SK-N-MC (cell line): Measurements from ENCODE around the gene FCHSD2.

Source experiments
- EZH2 ChIP-seq: fragments of 200-600 bp; sonication (generic); IDR thresholded peaks from one replicate; pipeline ENCODE4 v1.6.1; 2017; ENCODE audit warnings: antibody characterized with exemption
- FOXP2 ChIP-seq: optimal IDR thresholded peaks from 2 replicates; pipeline ENCODE3; 2011; ENCODE audit warnings: mild to moderate bottlenecking, moderate library complexity; ENCODE audit not compliant: insufficient read depth; ENCODE audit errors: extremely low read length, control extremely low read depth
- POLR2AphosphoS5 ChIP-seq: IDR thresholded peaks from 2 replicates; pipeline ENCODE4 v1.6.1; 2012; ENCODE audit warnings: mild to moderate bottlenecking, low read depth, low read length, borderline replicate concordance

- TF ChIP-seq POLR2AphosphoS5 (no peak), EZH2 (no peak), FOXP2 (no peak)
Observed at GRCh38 chr11:73040046-73040445, 102.1 kb downstream of the FCHSD2 start.
